Embryonic facial prominence (tissue), 1 donor: ENCODE measurements around the gene CDK17.

ENCODE experiments used
- DNase-seq: peaks from one replicate; pipeline ENCODE4 v3.0.0-alpha.2; 2016; ENCODE audit errors: extremely low spot score

Gene CDK17

GRCh38 chr12:96261557-96261956 is 138.7 kb downstream of the CDK17 start:
- DNase-seq = no peak

DNA sequence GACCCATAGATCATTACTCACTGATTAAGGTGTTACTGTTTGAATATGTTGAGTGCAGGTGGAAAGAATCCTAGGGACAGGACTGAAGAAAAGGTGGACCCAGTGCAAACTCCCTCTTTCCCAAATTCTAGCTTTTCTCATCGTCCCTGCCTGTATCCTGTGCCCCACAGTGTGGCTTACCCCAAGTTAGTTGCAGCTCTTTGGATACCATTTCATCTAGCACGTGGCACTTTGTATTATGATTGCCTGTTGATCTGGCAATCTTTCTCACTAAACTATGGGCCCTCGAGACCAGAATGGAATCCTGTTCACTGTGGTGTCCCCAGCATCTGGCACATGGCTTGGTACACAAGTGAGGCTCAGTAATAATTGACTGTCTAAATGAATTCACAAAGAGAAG is 139.6 kb downstream of the CDK17 start:
- DNase-seq = no peak

GRCh38 chr12:96260231-96260630 is 140.0 kb downstream of the CDK17 start:
- no peak for DNase-seq

- no peak for DNase-seq
Measured at GRCh38 chr12:96258104-96258961, 141.9 kb downstream of the CDK17 start.

DNA sequence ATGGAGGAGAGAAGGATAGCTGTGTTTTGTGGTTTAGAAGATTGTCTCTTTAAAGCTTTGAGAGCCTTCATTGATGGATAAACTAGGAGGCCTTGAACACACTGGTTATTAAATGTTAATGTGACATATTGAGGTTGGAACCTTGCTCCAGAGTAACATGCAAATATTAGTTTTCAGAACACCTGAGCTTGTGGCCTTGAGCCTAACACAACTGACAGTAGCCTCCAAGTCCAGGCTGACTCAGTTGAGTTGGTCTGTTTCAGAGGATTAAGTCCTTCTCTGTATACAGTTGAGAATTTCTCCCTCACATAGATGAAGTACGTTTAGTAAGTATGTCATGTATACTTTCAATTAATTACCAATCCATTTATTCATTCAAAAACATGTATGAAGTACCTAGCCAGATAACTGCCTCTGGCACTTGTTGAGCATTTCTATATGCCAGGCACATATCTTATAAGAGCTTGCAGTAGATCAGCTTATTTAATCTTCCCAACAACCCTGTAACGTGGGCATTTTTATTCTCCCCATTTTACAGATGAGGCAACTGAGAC is 142.6 kb downstream of the CDK17 start:
- no peak for DNase-seq

GRCh38 chr12:96256672-96257361 is 143.4 kb downstream of the CDK17 start:
- no peak for DNase-seq

DNA sequence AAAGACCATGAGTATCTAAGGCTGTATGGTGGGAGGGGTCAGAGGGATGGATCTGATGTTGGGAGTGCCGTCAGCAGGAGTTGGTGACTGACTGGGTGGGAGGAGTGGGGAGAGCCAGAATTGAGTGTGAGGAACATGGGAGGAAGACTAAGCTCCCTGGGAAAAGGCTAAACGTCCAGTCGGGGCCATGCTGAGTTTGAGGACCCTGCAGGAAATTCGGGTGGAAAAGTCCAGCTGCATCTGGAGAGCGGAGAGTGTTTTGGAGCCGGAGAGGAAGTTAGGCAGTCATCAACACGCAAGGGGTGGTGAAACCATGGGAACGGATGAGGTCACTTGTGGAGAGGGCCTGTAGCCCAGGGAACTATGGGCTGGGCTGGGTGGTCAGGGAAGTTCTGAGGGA is 145.2 kb downstream of the CDK17 start:
- no peak for DNase-seq

DNA sequence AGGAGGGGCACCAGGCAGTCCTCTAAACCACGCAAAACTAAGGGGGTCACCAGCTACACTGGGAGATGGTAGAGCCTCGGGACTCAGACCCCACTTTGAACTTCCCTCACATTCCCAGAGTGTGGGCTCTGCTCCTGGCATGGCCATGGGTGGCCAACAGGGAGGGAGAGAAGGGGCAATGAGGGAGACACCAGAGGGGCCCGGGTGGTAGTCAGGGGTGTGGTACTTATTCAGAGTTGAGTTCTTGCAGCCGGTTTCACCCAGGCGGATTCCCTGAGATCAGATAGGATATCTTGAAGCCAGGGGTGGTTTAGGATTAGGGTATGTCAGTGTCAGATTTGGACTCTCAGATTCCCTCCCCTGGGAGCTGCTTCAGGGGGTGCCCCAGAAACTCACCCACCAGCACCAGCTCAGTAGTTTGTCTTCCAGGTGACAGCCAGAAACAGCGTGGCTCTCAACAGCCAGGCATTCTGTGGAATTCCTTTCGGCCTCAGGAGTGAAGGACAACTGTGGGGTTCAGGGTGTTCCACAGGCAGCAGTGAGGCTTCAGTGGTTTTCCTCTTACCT is 150.0 kb downstream of the CDK17 start:
- DNase-seq = no peak

GRCh38 chr12:96249196-96250118 is 150.8 kb downstream of the CDK17 start:
- DNase-seq = no peak

DNA sequence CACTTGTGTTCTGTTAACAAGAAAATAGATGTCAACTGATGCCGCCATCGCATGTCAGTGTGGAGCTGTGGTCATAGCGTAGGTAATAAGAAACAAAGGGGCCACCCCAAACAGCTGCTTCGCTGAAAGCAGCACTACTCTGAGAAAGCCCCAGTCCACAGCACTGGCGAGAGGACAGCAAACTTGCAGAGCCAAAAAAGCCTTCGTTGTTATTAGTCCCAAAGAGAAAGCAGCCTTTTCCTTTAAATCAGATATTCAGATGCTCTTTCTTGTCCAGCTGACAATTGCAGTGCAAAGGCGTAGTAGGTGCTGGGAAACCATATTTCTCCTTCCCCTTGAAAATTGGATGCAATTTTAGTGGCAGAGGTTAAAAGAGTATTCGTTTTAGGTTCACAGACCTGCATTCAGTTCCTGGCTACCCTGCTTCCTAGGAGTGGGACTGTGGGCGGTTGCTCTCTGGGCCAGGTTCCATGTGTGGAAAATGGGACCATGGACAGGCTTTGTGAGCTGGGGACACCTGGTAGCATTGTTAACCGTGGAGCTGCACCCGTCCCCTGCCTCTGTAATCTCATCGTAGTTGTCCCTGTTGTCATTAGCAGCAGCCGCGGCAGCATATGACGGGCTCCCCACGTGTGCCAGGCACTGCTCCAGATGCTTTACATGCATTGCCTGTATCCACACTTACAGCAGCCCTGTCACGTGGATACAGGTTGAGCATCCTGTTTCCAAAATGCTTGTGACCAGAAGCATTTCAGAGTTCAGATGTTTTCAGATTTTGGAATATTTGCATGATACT is 151.9 kb downstream of the CDK17 start:
- DNase-seq = no peak

GRCh38 chr12:96247563-96247962 is 152.7 kb downstream of the CDK17 start:
- DNase-seq = no peak

- no peak for DNase-seq
Measured at GRCh38 chr12:96246926-96247505, 153.2 kb downstream of the CDK17 start.

DNA sequence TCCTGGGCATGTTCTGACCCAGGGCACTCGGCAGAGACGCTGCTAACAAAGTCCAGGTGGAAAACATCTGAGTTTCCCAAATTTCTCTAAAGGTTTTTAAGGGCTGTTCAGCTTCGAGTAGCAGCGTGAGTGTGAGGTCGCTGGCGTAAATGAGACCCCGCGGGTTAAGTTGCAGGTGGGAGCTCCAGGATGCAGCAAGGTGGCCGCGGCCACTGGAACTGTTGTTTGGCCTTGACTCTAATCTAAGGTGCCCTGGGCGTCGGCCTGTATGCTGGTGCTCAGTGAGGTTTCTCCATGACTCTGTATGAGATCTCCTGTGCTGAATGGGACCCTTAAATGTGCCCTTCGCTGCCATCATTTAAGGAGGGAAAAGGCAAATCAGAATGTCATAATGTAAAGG is 155.4 kb downstream of the CDK17 start:
- no peak for DNase-seq

GRCh38 chr12:96242597-96242996 is 157.6 kb downstream of the CDK17 start:
- no peak for DNase-seq

DNA sequence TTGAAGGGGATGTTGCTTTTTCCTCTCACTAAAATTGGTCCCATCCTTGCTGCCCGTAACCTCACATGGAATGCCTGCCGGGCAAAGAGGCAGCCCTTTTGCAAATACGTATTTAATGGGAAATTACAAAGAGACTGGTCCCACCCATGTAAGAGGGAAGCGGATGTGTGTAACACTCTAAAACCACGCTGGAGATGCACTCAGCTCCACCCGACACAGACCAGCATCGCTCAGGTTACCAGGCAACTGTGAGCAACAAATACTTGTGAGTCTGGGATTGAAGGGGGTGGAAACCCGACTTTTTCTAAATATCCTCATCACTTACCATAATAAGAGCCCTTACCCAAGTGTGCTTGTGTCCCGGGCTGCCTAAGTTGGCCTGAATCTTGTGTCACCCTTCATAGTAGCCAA is 158.4 kb downstream of the CDK17 start:
- DNase-seq = peak; percentile 34

GRCh38 chr12:96241431-96241830 is 158.8 kb downstream of the CDK17 start:
- no peak for DNase-seq

GRCh38 chr12:96240656-96241055 is 159.6 kb downstream of the CDK17 start:
- DNase-seq = no peak

- peak; percentile 47 for DNase-seq
Measured at GRCh38 chr12:96239711-96240635, 160.3 kb downstream of the CDK17 start.
